HEK293 (cell line): ENCODE results near the gene GDPGP1.

ENCODE experiments used
- IKZF3 ChIP-seq: fragments of 450-650 bp; IDR thresholded peaks from 2 replicates; pipeline ENCODE4 v1.5.0; 2018; ENCODE audit warnings: missing biosample characterization, mild to moderate bottlenecking, missing genetic modification characterization, moderate library complexity
- KLF9 ChIP-seq: fragments of 450-650 bp; formaldehyde crosslinking; IDR thresholded peaks from 2 replicates; pipeline ENCODE4 v1.5.1; 2016; ENCODE audit warnings: missing biosample characterization, missing genetic modification characterization, low read depth
- PRDM1 ChIP-seq: fragments of 450-650 bp; formaldehyde crosslinking; IDR thresholded peaks from 2 replicates; pipeline ENCODE4; 2016; ENCODE audit warnings: missing biosample characterization, missing genetic modification characterization
- SCRT1 ChIP-seq: fragments of 450-650 bp; formaldehyde crosslinking; IDR thresholded peaks from 2 replicates; pipeline ENCODE4 v1.5.1; 2016; ENCODE audit warnings: missing biosample characterization, missing genetic modification characterization, borderline replicate concordance
- SP2 ChIP-seq: fragments of 450-650 bp; formaldehyde crosslinking; IDR thresholded peaks from 2 replicates; pipeline ENCODE4 v1.5.1; 2016; ENCODE audit warnings: missing biosample characterization, missing genetic modification characterization
- SP3 ChIP-seq: fragments of 450-650 bp; formaldehyde crosslinking; IDR thresholded peaks from 2 replicates; pipeline ENCODE4 v1.5.1; 2016; ENCODE audit warnings: missing biosample characterization, missing genetic modification characterization
- SP7 ChIP-seq: fragments of 450-650 bp; formaldehyde crosslinking; IDR thresholded peaks from 2 replicates; pipeline ENCODE4 v1.5.1; 2016; ENCODE audit warnings: missing biosample characterization, missing genetic modification characterization
- ZBTB44 ChIP-seq: fragments of 450-650 bp; IDR thresholded peaks from 2 replicates; pipeline ENCODE4 v1.5.1; 2018; ENCODE audit warnings: missing biosample characterization, mild to moderate bottlenecking, missing genetic modification characterization
- ZBTB8A ChIP-seq: fragments of 450-650 bp; formaldehyde crosslinking; IDR thresholded peaks from 2 replicates; pipeline ENCODE4 v1.5.1; 2016; ENCODE audit warnings: missing biosample characterization, missing genetic modification characterization
- ZNF10 ChIP-seq: fragments of 450-650 bp; formaldehyde crosslinking; IDR thresholded peaks from 2 replicates; pipeline ENCODE4 v1.5.1; 2017; ENCODE audit warnings: missing biosample characterization, missing genetic modification characterization
- ZNF157 ChIP-seq: fragments of 450-650 bp; formaldehyde crosslinking; IDR thresholded peaks from 2 replicates; pipeline ENCODE4 v1.5.1; 2016; ENCODE audit warnings: missing biosample characterization, missing genetic modification characterization
- ZNF169 ChIP-seq: fragments of 450-650 bp; formaldehyde crosslinking; IDR thresholded peaks from 2 replicates; pipeline ENCODE4 v1.5.1; 2016; ENCODE audit warnings: missing biosample characterization, missing genetic modification characterization
- ZNF248 ChIP-seq: fragments of 450-650 bp; formaldehyde crosslinking; IDR thresholded peaks from 2 replicates; pipeline ENCODE4 v1.5.1; 2017; ENCODE audit warnings: missing biosample characterization, missing genetic modification characterization
- ZNF473 ChIP-seq: fragments of 450-650 bp; formaldehyde crosslinking; IDR thresholded peaks from 2 replicates; pipeline ENCODE4 v1.5.1; 2017; ENCODE audit warnings: missing biosample characterization, missing genetic modification characterization
- ZNF513 ChIP-seq: fragments of 450-650 bp; IDR thresholded peaks from 2 replicates; pipeline ENCODE4 v1.5.1; 2018; ENCODE audit warnings: missing biosample characterization, missing genetic modification characterization
- ZNF521 ChIP-seq: fragments of 450-650 bp; formaldehyde crosslinking; IDR thresholded peaks from 2 replicates; pipeline ENCODE4 v1.5.1; 2017; ENCODE audit warnings: missing biosample characterization, mild to moderate bottlenecking, missing genetic modification characterization
- ZNF529 ChIP-seq: fragments of 450-650 bp; formaldehyde crosslinking; IDR thresholded peaks from 2 replicates; pipeline ENCODE4 v1.5.1; 2017; ENCODE audit warnings: missing genetic modification characterization, missing biosample characterization; ENCODE audit not compliant: insufficient replicate concordance
- ZNF544 ChIP-seq: fragments of 450-650 bp; formaldehyde crosslinking; IDR thresholded peaks from 2 replicates; pipeline ENCODE4 v1.5.0; 2017; ENCODE audit warnings: missing biosample characterization, missing genetic modification characterization
- ZNF560 ChIP-seq: fragments of 450-650 bp; formaldehyde crosslinking; IDR thresholded peaks from 2 replicates; pipeline ENCODE4 v1.5.1; 2017; ENCODE audit warnings: missing biosample characterization, missing genetic modification characterization, borderline replicate concordance
- ZNF776 ChIP-seq: fragments of 450-650 bp; formaldehyde crosslinking; IDR thresholded peaks from 2 replicates; pipeline ENCODE4 v1.5.0; 2017; ENCODE audit warnings: missing biosample characterization, missing genetic modification characterization, borderline replicate concordance
- ZSCAN23 ChIP-seq: fragments of 450-650 bp; formaldehyde crosslinking; IDR thresholded peaks from 2 replicates; pipeline ENCODE4 v1.5.1; 2016; ENCODE audit warnings: missing biosample characterization, missing genetic modification characterization
- TF ChIP-seq, protein P1 (sequence below): fragments of 450-650 bp; formaldehyde crosslinking; optimal IDR thresholded peaks from 2 replicates; pipeline ENCODE3; 2016; ENCODE audit warnings: missing biosample characterization, mild to moderate bottlenecking, missing genetic modification characterization
- TF ChIP-seq, protein P2 (sequence below): fragments of 450-650 bp; formaldehyde crosslinking; IDR thresholded peaks from 2 replicates; pipeline ENCODE4 v1.5.1; 2016; ENCODE audit warnings: missing biosample characterization, missing genetic modification characterization
- TF ChIP-seq, protein P3 (sequence below): fragments of 450-650 bp; formaldehyde crosslinking; IDR thresholded peaks from 2 replicates; pipeline ENCODE4 v1.5.1; 2016; ENCODE audit warnings: missing biosample characterization, missing genetic modification characterization
- TF ChIP-seq, protein P4 (sequence below): fragments of 450-650 bp; formaldehyde crosslinking; IDR thresholded peaks from 2 replicates; pipeline ENCODE4 v1.5.1; 2016; ENCODE audit warnings: missing biosample characterization, missing genetic modification characterization

Gene GDPGP1

GRCh38 chr15:90201130-90201943 lies 32.7 kb upstream of the GDPGP1 start, which contains the start of gene SEMA4B (continued):
- TF ChIP-seq, protein P1, sequence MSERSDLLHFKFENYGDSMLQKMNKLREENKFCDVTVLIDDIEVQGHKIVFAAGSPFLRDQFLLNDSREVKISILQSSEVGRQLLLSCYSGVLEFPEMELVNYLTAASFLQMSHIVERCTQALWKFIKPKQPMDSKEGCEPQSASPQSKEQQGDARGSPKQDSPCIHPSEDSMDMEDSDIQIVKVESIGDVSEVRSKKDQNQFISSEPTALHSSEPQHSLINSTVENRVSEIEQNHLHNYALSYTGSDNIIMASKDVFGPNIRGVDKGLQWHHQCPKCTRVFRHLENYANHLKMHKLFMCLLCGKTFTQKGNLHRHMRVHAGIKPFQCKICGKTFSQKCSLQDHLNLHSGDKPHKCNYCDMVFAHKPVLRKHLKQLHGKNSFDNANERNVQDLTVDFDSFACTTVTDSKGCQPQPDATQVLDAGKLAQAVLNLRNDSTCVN (tag by site-specific recombination): peak; percentile 85
- no peak for TF ChIP-seq ZNF157 (tag by site-specific recombination)
- TF ChIP-seq, protein P2, sequence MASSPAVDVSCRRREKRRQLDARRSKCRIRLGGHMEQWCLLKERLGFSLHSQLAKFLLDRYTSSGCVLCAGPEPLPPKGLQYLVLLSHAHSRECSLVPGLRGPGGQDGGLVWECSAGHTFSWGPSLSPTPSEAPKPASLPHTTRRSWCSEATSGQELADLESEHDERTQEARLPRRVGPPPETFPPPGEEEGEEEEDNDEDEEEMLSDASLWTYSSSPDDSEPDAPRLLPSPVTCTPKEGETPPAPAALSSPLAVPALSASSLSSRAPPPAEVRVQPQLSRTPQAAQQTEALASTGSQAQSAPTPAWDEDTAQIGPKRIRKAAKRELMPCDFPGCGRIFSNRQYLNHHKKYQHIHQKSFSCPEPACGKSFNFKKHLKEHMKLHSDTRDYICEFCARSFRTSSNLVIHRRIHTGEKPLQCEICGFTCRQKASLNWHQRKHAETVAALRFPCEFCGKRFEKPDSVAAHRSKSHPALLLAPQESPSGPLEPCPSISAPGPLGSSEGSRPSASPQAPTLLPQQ: peak; percentile 65; the same call in 1 of the 2 replicates
- TF ChIP-seq ZNF521 (tag by site-specific recombination): no peak
- TF ChIP-seq ZNF529 (tag by site-specific recombination): no peak
- TF ChIP-seq SP3 (tag by site-specific recombination): peak; percentile 73
- peak; percentile 30; the same call in 1 of the 2 replicates for TF ChIP-seq ZNF513
- peak; percentile 65; the same call in 1 of the 2 replicates for TF ChIP-seq ZNF10 (tag by site-specific recombination)
- TF ChIP-seq ZNF560 (tag by site-specific recombination): 0 out of 2 replicates have a peak, but pooled peaks have one; percentile 21
- no peak for TF ChIP-seq ZNF544 (tag by site-specific recombination)
- peak; percentile 64; the same call in 1 of the 2 replicates for TF ChIP-seq IKZF3 (tag by site-specific recombination)
- 0 out of 2 replicates have a peak, but pooled peaks have one; percentile 9 for TF ChIP-seq SP7 (tag by site-specific recombination)
- no peak for TF ChIP-seq SCRT1 (tag by site-specific recombination)
- no peak for TF ChIP-seq ZSCAN23
- TF ChIP-seq, protein P3, sequence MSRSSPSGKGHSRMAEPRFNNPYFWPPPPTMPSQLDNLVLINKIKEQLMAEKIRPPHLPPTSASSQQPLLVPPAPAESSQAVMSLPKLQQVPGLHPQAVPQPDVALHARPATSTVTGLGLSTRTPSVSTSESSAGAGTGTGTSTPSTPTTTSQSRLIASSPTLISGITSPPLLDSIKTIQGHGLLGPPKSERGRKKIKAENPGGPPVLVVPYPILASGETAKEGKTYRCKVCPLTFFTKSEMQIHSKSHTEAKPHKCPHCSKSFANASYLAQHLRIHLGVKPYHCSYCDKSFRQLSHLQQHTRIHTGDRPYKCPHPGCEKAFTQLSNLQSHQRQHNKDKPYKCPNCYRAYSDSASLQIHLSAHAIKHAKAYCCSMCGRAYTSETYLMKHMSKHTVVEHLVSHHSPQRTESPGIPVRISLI (tag by site-specific recombination): no peak
- TF ChIP-seq KLF9: peak; percentile 69
- TF ChIP-seq, protein P4, sequence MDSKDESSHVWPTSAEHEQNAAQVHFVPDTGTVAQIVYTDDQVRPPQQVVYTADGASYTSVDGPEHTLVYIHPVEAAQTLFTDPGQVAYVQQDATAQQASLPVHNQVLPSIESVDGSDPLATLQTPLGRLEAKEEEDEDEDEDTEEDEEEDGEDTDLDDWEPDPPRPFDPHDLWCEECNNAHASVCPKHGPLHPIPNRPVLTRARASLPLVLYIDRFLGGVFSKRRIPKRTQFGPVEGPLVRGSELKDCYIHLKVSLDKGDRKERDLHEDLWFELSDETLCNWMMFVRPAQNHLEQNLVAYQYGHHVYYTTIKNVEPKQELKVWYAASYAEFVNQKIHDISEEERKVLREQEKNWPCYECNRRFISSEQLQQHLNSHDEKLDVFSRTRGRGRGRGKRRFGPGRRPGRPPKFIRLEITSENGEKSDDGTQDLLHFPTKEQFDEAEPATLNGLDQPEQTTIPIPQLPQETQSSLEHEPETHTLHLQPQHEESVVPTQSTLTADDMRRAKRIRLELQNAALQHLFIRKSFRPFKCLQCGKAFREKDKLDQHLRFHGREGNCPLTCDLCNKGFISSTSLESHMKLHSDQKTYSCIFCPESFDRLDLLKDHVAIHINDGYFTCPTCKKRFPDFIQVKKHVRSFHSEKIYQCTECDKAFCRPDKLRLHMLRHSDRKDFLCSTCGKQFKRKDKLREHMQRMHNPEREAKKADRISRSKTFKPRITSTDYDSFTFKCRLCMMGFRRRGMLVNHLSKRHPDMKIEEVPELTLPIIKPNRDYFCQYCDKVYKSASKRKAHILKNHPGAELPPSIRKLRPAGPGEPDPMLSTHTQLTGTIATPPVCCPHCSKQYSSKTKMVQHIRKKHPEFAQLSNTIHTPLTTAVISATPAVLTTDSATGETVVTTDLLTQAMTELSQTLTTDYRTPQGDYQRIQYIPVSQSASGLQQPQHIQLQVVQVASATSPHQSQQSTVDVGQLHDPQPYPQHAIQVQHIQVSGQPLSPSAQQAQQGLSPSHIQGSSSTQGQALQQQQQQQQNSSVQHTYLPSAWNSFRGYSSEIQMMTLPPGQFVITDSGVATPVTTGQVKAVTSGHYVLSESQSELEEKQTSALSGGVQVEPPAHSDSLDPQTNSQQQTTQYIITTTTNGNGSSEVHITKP: peak; percentile 7; the same call in 1 of the 2 replicates
- peak; percentile 54 for TF ChIP-seq ZBTB44 (tag by site-specific recombination)
- TF ChIP-seq SP2 (tag by site-specific recombination): peak; percentile 64
- no peak for TF ChIP-seq ZNF776 (tag by site-specific recombination)
- TF ChIP-seq ZBTB8A (tag by site-specific recombination): peak; percentile 92
- TF ChIP-seq ZNF169 (tag by site-specific recombination): no peak
- no peak for TF ChIP-seq ZNF473 (tag by site-specific recombination)
- TF ChIP-seq ZNF248 (tag by site-specific recombination): no peak
- no peak for TF ChIP-seq PRDM1 (tag by site-specific recombination)
